Suprapubic skin (tissue), 4 donors: ENCODE data around the gene SLK.

ENCODE experiments used
- CTCF ChIP-seq, 2 donors: fragments of 200-600 bp in 1 of 2; fragments of 450-650 bp in 1 of 2; sonication (generic) in 1 of 2; IDR thresholded peaks; one replicate each; pipeline ENCODE4 v1.5.1; 2016 to 2019; ENCODE audit warnings: antibody characterized with exemption in 2 of 2, mild to moderate bottlenecking in 1 of 2, moderate library complexity in 1 of 2
- EP300 ChIP-seq: sonication (generic); formaldehyde crosslinking; IDR thresholded peaks from one replicate; pipeline ENCODE4 v1.6.1; 2017; ENCODE audit warnings: antibody characterized with exemption
- POLR2A ChIP-seq, 2 donors: fragments of 450-650 bp; IDR thresholded peaks; one replicate each; pipeline ENCODE4 v1.6.1; 2017; ENCODE audit warnings: antibody characterized with exemption in 2 of 2, mild to moderate bottlenecking in 2 of 2, moderate library complexity in 2 of 2
- POLR2AphosphoS5 ChIP-seq, 3 donors: sonication (generic); formaldehyde crosslinking; IDR thresholded peaks; one replicate each; pipeline ENCODE4 v1.6.1; 2017; ENCODE audit warnings: antibody characterized with exemption in 3 of 3

- TF ChIP-seq CTCF (IDR thresholded peaks at IDR 0.05) (no peak), EP300 (no peak), POLR2AphosphoS5 (IDR thresholded peaks at IDR 0.05) (no peak), POLR2A (IDR thresholded peaks at IDR 0.05) (no peak)
Observed at GRCh38 chr10:103998805-103999204, 31.9 kb downstream of the SLK start.
